GM18858 (cell line): Measurements from ENCODE around the gene ZNF609.

Experiments
- ATAC-seq: cut with Tn5 transposase; IDR thresholded peaks from one replicate; pipeline ENCODE4 v1.9.1; 2021; ENCODE audit not compliant: unreplicated experiment

Gene ZNF609

GRCh38 chr15:64502551-64502950 is 42.2 kb downstream of the ZNF609 start:
- no peak for ATAC-seq

GRCh38 chr15:64503197-64503596 is 42.8 kb downstream of the ZNF609 start:
- no peak for ATAC-seq

- no peak for ATAC-seq
These were observed 43.3 kb downstream of the ZNF609 start for GRCh38 chr15:64503640-64504039.

- ATAC-seq: peak; percentile 50
These were observed 47.0 kb downstream of the ZNF609 start for GRCh38 chr15:64507293-64507802.

GRCh38 chr15:64507845-64508244 is 47.5 kb downstream of the ZNF609 start:
- ATAC-seq: no peak

- ATAC-seq: no peak
These were observed 53.4 kb downstream of the ZNF609 start for GRCh38 chr15:64513823-64514222.

- no peak for ATAC-seq
These were observed 54.8 kb downstream of the ZNF609 start for GRCh38 chr15:64515196-64515595.

GRCh38 chr15:64515825-64516224 is 55.4 kb downstream of the ZNF609 start:
- ATAC-seq: no peak

- no peak for ATAC-seq
These were observed 59.5 kb downstream of the ZNF609 start for GRCh38 chr15:64519897-64520296.

GRCh38 chr15:64521201-64521600 is 60.8 kb downstream of the ZNF609 start:
- ATAC-seq: no peak

GRCh38 chr15:64521726-64522164 is 61.4 kb downstream of the ZNF609 start:
- no peak for ATAC-seq

GRCh38 chr15:64522226-64522823 is 61.9 kb downstream of the ZNF609 start:
- ATAC-seq: no peak

- no peak for ATAC-seq
These were observed 62.9 kb downstream of the ZNF609 start for GRCh38 chr15:64523240-64523639.

GRCh38 chr15:64524778-64525177 is 64.4 kb downstream of the ZNF609 start:
- no peak for ATAC-seq

GRCh38 chr15:64525828-64526530 is 65.6 kb downstream of the ZNF609 start:
- no peak for ATAC-seq

- ATAC-seq: no peak
These were observed 67.0 kb downstream of the ZNF609 start for GRCh38 chr15:64527263-64527984.

GRCh38 chr15:64528871-64529270 is 68.5 kb downstream of the ZNF609 start:
- ATAC-seq: no peak

GRCh38 chr15:64530472-64530871 is 70.1 kb downstream of the ZNF609 start:
- no peak for ATAC-seq

GRCh38 chr15:64530918-64531317 is 70.5 kb downstream of the ZNF609 start:
- no peak for ATAC-seq

GRCh38 chr15:64532521-64533315 is 72.3 kb downstream of the ZNF609 start:
- no peak for ATAC-seq
